NCI-H146 treated with DMSO at 0.1 percent for 48 hours (cell line): ENCODE results near the gene SNED1.

ENCODE experiments used
- DNase-seq: peaks from one replicate; lab custom pipeline; 2025; ENCODE audit not compliant: unreplicated experiment; lab: John Stamatoyannopoulos, UW

Gene SNED1

DNA sequence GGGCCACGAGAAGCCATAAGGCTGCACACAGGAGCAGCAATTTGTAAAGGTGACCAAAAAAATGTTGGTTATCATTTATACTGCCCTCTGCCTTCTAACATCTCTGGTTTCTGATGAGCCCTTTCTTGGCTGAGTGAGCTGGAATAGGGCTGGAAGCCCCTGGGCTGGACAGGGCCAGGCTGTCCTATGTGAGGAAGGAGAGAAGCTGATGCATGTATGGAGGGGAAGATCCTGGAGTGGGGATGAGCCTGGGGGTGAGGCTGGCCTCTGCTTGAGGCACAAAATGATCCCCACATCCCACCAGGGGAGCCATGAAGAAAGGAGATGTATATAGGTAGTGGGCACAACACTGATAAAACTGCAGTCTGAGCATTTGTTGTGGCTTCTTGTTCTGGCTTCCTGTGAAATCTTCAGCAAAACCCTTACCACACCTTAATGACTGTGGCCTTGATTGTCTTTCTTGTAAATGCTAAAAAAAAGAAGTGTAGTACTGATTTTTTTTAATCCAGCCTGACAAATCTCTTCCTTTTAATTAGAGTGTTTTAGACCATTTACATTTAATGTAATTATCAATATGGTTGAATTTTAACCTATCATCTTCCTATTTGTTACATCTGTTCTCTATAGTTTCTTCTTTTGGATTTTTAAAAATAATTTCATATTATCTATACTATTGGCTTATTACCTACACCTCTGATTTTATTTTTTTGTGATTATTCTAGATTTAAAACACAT lies 5.6 kb downstream of the SNED1 start:
- no peak for DNase-seq

DNA sequence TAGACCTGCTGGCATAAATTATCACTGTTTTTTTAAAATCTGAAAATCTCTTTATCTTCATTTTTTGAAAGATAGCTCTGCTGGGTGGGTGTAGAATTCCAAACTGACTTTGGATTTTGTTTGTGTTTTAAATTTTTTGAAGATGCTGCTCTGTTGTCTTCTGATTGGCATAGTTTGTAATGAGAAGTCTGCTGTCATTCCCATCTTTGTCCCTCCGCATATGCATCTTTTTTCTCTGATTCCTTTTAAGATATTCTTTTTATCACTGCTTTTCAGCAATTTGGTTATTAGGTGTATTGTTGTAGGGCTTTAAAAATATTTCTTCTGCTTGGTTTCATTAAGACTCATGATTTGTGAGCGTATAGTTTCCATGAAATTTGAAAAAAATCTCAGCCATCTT lies 7.2 kb downstream of the SNED1 start:
- DNase-seq, result no peak

DNA sequence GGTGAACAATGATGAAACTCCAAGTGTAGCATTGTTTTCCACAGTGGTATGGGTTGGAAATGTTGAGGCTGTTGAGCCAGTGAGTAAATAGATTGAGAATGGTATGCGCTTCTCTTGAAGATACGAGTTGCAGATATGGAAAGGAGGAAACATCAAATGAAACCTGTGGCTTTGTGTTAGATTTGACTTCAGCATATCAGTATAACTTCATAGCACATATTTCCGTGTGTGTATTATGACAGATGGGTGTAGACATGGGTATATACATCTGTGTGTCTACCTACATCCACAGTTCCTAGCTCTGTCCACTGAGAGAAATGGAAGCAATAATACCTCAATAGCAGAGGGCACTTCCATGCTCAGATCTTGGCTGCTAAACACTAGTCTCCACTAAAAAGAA lies 8.0 kb downstream of the SNED1 start:
- no peak for DNase-seq

DNA sequence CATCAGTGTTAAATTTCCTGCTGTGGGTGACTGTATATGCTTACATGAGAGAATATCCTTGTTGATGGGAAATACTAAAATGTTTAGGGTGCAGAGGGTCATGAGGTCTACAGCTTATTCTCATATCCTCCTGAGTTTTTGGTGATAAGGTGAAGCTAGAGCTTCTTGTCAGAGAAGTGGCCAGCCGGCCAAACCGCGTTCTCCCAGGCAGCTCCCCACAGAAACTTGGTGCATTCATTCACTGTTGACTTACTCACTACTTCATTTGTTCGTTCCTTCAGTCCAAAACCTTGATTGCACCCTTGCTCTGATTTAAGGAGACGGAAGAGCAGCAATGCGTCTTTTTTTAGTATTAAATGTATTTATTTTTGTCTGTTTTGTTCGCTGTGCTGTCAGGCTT lies 8.7 kb downstream of the SNED1 start:
- no peak for DNase-seq

DNA sequence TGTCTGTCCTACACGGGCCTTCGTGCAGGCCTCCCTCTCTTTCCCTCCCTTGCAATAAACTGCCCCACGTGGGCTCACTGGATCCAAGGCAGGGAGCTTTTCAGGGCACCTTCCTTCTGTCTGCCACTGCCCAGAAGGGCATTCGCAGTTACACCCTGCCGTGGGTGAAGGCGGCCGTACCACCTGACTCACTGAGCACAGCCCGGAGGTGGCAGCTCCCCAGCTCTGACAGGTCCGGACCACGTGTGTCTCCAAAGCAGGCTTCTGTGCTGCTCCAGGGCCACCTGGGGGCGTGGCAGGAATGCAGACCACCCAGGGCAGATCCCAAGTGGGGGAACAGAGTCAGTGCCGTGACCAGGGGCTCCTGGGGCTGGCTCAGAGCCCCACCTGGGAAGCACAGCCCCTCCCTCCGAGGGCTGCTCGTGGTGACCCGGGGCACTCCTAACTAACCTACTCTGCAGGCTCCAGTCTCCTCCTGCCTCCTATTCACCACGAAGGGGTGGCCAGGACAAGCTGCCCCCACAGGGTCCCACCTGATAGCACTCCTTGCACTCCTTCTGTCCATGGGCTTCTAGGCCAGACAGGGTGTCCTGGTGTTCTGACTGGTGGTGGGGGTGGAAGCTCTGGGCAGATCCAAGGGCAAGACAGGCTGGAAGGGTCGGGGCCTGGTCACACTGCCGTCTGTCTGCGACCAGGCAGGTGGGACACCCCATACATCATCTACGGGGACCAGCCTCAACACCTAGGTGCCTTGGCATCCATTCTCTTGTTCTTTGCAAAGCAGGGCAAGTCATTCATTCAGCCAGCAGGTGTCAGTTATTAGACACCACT lies 9.7 kb downstream of the SNED1 start:
- DNase-seq, result no peak

DNA sequence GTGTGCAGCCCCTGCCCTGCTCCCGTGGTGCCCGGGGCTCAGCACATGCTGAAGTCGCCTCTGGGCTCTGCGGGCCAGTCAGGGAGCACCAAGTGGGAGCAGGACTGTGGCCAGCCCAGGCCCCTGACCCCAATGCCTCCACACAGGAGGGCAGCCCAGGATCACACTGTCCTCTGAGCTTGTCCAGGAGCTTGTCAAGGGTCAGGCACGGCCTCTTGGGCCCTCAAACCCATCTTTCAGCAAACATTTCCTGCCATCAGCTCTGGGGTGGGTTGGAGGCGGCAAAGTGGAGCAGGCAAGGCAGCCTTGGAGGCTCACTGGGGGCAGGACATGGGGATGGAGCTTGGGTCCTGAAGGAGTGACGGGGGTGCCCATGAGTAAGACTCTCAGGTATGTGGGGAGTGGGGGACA lies 10.3 kb downstream of the SNED1 start:
- no peak for DNase-seq

DNA sequence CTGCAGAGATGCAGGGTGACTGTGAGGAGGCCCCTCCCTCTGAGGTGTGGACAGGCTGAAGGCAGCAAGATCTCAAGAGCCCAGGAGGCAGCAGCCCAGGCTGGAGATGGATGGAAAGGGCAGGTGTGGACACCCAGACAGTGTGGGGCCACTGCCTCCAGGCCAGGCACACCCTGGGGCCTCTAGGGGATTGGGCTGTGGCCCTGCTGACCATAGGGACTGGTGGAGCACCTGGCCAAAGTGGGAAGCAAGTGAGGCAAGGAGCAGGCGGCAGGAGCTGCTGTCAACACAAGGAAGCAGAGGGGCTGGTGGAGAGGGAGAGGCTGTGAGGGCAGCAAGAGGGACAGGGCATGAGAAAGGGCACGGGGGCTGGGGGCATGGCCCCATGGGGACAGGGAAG lies 10.8 kb downstream of the SNED1 start:
- DNase-seq, result no peak

DNA sequence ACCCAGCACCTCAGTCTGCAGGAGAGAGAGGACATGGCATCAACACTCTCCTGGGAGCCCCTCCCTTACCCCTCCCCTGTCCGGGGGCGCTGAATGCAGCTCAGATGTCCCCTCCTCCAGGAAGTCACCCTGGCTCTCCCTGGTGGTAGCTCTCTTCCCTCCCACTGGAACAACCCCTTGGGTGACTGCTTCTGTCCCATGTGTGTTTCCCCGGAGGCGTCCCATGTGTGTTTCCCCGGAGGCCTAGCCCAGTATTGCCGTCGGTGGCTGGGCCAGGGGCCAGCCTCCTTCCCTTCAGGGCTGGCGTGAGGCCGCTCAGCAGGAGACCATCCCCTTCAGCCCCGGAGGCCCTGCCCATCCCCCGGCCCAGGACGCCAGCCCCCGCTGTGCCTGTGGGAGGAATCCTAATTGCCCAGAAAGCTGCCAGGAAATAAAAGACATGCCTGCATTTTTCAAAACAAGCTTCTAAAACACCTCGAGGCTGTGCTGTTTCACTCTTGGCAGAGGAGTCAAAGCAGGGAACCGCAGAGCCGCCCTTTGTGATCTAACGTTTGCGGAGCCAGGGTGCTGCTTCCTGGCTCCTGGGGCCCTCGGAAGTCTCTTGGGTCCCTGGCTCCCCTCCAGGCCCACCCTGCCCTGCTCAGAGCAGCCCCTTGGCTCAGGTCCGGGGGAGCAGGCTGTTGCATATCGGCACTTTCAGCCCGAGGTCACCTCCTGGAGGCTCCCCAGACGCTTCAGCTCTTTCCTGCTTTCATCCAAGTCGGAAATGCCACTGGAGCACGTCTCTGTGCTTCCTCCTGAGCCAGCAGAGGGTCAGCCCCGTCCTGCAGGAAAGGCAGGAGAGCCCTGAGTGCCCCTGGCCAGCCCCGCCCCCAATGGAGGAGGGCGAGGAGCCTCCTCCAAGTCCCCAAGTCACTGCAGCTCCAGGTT lies 11.4 kb downstream of the SNED1 start:
- peak; percentile 48 for DNase-seq

DNA sequence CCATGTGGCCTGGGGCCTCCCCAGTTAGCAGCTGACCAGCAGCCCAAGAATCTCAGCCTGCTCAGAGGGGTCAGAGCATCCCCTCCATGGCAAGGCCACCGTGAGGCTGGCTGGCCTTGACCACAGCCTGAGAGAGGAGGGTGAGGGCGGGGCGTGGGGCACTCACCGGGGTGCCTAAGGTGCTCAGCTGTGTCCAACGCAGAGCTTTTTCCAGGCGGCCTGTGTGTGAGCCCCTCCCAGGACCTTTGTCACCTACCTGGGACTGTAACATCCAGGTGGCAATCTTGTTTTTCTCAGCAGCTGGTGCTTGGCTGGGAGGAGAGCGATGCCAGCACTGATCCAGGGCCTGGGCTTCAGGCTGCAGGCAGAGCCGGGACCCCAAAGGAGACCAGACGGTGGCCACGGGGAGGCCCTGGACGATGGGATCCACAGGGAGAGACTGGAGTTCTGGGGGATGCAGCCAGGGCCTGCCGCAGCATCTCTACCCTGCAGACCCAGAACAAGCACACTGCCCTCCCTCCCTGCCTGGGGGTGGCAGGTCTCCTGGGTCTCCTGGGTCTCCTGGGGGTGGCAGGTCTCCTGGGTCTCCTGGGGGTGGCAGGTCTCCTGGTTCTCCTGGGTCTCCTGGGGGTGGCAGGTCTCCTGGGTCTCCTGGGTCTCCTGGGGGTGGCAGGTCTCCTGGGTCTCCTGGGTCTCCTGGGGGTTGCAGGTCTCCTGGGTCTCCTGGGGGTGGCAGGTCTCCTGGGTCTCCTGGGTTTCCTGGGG lies 12.3 kb downstream of the SNED1 start:
- peak; percentile 41 for DNase-seq

DNA sequence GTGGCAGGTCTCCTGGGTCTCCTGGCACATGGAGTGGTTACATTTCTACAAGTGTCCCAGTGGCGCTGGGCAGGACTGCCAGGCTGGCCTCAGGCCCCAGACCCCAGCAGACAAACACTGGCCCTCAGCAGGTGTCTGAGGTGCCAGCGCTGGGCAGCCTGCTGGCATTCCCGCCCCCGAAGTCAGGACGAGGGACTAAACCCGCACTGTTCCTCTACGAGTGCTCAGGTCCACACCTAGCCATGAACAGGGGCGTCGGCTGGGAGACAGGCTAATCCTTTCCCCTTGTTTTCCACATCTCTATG lies 12.8 kb downstream of the SNED1 start:
- no peak for DNase-seq

DNA sequence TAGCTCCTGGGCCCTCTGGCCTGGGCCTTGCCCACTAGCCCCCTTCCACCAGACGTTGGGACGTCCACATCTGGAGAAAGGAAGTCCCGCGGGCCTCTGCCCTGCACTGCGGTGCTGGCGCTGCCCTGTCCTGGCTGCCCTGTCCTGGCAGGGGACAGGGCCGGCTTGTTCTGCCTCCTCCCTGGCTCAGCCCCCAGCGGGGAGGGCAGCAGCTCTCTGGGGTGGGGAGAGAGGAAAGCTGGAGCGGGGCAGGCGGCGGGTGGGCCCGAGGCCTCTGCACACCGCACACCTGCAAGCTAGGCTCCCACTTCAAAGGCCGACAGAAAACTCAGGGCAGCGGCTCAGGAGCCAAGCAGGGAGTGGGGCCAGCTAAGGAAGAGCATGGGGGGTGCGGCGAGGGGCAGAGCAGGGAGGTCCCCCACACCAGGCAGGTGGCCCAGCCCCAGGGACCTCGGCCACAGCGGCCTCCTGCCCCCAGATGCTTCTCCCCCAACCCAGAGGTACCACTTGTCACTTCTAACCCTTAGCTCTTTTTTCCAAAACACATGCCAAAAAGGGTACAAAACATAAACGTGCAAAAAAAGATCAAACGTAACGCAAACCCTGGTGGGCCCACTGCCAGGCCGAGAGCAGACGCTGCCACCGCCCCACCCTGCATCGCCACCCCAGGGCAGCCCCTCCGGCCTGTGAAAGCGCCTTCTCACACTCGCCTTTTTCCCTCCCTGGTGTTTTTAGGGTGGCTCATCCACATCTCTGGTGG lies 13.5 kb downstream of the SNED1 start:
- no peak for DNase-seq

DNA sequence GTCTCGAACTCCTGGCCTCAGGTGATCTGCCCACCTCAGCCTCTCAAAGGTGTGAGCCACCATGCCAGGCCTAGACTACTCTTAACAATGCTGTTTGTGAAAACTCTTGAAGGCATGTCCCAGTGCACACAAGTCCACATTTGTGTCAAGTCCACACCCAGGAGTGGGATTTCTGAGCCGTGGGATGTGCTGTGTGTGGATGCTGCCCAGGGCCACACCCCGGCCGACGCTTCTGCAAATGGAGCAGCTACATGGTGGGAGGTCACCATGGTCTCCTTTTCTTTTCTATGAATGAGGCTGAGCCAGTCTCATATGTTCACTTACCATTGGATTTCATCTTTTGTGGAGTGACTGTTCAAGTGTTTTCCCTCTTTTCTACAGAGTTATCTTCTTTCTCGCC lies 15.8 kb downstream of the SNED1 start:
- DNase-seq, result no peak

DNA sequence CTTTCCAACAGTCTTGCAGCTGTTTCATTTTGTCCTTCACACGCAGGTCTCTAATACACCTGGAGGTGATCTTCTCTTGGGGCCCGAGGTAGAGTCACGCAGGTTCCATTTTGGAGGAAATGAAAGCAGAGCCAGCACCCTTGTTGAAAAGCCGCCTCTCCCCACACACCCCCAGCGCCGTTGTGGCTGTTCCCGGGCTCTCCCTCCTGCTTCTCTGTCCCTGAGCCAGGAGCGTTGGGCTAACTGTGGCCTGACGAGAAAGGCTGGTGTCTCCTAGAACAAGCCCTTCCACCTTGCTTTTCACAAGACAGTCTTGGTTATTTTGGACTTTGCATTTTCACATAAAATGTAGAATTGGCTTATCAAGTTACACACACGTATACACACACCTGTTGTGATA lies 16.3 kb downstream of the SNED1 start:
- no peak for DNase-seq

DNA sequence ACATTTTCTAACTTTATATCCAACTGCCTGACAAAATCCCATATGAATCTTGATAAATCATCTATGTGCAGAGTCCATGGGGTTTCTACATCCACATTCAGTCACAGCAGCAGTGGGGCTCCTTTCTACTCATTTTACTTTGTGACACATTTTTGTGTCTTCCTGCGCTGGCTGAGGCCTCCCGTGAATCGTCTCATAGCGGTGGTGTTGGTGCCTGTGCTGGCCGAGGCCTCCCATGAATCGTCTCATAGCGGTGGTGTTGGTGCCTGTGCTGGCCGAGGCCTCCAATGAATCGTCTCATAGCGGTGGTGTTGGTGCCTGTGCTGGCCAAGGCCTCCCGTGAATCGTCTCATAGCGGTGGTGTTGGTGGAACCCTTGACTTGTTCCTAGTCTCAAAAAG lies 17.0 kb downstream of the SNED1 start:
- no peak for DNase-seq

DNA sequence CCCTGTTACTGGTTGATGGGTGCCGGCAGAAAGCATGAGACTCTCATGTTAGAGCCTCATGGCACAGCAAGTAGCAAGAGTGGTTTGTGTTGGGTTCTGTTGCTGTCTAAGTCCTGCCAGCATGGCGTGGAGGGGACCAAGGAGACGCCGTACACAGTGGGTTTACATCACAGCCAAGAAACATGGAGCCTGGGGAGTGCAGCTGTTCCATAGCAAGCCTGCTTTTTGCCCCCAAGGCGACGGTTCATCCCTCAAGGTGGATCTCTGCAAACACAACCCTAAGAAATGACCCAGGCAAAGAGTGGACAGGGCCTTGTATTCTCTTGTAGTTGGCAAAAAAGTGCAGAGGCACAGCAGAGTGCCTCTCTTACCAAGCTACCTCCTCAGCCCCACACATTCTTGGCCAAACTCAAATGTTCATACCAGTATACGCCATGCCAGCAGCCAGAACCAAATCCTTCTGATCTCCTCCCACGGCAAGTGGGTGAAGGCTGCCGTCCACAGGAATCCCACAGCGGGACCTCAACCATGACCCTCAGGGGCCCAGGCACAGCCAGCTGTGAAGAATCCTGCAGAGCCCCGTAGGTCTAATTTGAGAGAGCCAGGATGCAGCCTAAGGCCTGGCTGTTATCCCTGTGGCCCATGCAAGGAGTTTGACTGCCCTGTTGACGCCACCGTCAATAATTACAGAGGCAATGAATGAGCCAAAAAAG lies 19.0 kb downstream of the SNED1 start:
- DNase-seq, result no peak

DNA sequence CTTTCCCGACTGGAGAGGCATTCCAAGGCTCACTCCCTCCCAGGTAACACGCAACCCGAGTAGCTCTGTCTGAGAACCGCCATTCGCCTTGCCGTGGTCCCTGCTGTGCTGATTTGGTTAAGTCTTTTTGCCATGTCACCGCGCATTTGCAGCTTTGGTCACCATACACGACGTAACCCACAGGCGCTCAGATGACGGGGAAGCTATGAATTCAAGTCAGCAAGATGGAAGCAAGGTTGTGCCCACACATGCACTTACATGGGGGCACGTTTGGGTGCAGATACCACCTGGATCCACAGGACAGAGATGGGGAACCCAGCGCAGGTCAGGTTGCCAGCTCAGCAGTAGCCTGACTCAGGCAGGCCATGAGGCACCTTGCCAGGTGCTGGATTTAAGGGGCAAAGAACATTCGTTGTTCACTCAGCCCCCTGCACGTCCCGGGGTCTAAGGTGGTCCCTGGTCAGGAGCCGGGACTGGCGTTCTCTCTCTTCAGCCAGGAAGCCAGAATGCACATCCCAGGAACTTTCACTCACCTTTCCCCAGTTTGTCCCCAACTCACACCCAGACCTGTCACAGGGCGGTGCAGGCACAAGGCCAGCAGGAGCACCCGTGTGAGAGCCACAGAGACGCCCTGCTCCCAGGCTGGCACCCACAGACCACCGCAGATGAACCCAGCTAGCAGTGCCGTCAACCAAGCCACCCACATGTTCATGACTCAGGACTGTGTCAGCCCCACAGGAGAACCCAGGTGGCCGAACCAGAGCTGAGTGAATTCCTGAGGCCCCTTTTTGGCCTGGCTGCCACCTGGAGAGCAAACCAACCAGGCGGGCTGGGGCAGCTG lies 19.9 kb downstream of the SNED1 start:
- DNase-seq, result no peak

DNA sequence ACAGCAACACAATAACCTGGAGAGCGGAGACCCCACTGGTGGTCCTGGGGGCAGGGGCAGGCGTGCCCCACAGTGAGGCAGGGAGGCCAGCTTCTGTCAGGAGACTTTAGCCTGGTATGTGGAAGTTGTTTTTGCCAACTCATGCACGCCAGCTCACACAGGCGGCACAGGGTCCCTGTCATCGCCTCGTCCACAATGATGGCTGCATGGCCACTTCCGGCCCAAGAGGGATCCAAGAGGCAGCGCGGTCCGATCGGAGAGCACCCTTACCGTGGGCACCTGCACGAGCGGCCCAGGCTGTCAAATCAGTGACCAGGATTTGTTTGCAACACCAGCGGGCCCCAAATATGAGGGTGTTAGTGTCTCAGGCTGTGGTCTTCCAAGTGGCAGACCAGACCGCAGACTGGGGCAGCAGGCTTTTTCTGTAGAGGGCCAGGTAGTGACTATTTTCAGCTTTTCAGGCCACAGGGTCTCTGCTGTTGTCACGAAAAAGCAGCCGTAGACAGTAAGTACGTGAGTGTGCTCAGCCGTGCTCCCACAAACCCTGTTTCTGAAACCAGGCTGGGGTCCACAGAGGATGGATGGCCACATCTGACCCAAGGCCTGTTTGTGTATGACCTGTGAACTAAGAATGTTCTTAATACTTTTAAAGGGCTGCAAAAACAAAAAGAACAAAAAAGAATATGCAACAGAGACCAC lies 21.2 kb downstream of the SNED1 start:
- no peak for DNase-seq

DNA sequence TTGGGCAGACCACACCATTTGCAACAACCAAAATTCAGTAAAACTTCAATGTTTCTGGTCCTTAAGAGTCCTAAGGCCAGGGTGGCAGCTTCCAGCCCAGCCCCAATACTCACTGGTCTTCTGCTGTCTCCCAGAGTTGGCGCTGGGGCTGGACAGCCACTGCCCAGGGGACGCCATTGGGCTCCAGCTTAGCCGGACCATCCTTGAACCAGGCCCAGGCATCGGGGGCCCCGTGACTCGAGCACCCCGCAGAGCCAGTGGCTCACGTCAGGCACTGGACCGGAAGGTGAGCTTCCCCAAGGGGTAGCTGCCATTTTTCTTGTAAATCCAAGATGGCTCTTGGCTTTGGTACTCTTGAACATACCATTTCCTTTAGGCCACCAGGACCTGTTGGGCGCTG lies 21.8 kb downstream of the SNED1 start:
- DNase-seq, result no peak
